H9 (cell line): ENCODE results near the gene PSME1. TPM values are rescaled to one million over a fixed set of nuclear protein-coding genes. Genes with fewer than 3 reads are reported as not detected.

Source experiments
- DNase-seq: peaks from one replicate; pipeline ENCODE4 v3.0.0-alpha.2; 2017
- H2AFZ ChIP-seq: one replicate; pipeline ENCODE4 v1.6.1; 2013; ENCODE audit warnings: mild to moderate bottlenecking, low read length, control low read depth, moderate library complexity
- H2AK5ac ChIP-seq: 2 replicates; pipeline ENCODE4 v1.6.1; 2013; ENCODE audit warnings: low read length, control low read depth, mixed read lengths; ENCODE audit not compliant: insufficient read length
- H2BK120ac ChIP-seq: one replicate; pipeline ENCODE4 v1.6.1; 2013; ENCODE audit warnings: low read depth, mild to moderate bottlenecking, low read length, control low read depth, inconsistent platforms; ENCODE audit not compliant: poor library complexity, severe bottlenecking
- H2BK12ac ChIP-seq: 2 replicates; pipeline ENCODE4 v1.6.1; 2013; ENCODE audit warnings: low read length, control low read depth, mixed read lengths, low read depth; ENCODE audit not compliant: insufficient read length
- H2BK15ac ChIP-seq: 2 replicates; pipeline ENCODE4 v1.6.1; 2013; ENCODE audit warnings: low read depth, low read length, control low read depth
- H2BK20ac ChIP-seq: one replicate; pipeline ENCODE4 v1.6.1; 2013; ENCODE audit warnings: low read depth, mild to moderate bottlenecking, low read length, control low read depth, inconsistent platforms; ENCODE audit not compliant: poor library complexity, severe bottlenecking
- H2BK5ac ChIP-seq: 2 replicates; pipeline ENCODE4 v1.6.1; 2013; ENCODE audit warnings: low read length, control low read depth, mixed read lengths; ENCODE audit not compliant: insufficient read length
- H3K14ac ChIP-seq: 2 replicates; pipeline ENCODE4 v1.6.1; 2013; ENCODE audit warnings: low read length, control low read depth; ENCODE audit not compliant: insufficient read depth
- H3K18ac ChIP-seq: 2 replicates; pipeline ENCODE4 v1.6.1; 2013; ENCODE audit warnings: low read depth, mild to moderate bottlenecking, mixed read lengths, low read length, control low read depth; ENCODE audit not compliant: insufficient read length
- H3K23ac ChIP-seq: 2 replicates; pipeline ENCODE4 v1.6.1; 2013; ENCODE audit warnings: low read length, control low read depth, mixed read lengths, low read depth; ENCODE audit not compliant: insufficient read length
- H3K23me2 ChIP-seq: 2 replicates; pipeline ENCODE4 v1.6.1; 2013; ENCODE audit warnings: low read depth, mild to moderate bottlenecking, mixed read lengths, low read length, control low read depth; ENCODE audit not compliant: insufficient read length, poor library complexity, severe bottlenecking
- H3K27ac ChIP-seq: 2 replicates; pipeline ENCODE4 v1.5.1; 2013; ENCODE audit warnings: low read length, control low read depth, mixed read lengths, low read depth; ENCODE audit not compliant: insufficient read length
- H3K27me3 ChIP-seq: 2 replicates; pipeline ENCODE4 v1.6.1; 2013; ENCODE audit warnings: low read length, control low read depth, inconsistent platforms; ENCODE audit not compliant: insufficient read depth
- H3K4ac ChIP-seq: 2 replicates; pipeline ENCODE4 v1.6.1; 2013; ENCODE audit warnings: low read depth, mild to moderate bottlenecking, control low read depth, inconsistent platforms, low read length, moderate library complexity
- H3K4me1 ChIP-seq: 2 replicates; pipeline ENCODE4 v1.6.1; 2013; ENCODE audit warnings: low read length, control low read depth, inconsistent platforms; ENCODE audit not compliant: insufficient read depth
- H3K4me2 ChIP-seq: 2 replicates; pipeline ENCODE4 v1.6.1; 2013; ENCODE audit warnings: low read length, control low read depth, mixed read lengths; ENCODE audit not compliant: insufficient read length, insufficient read depth
- H3K56ac ChIP-seq: 2 replicates; pipeline ENCODE4 v1.6.1; 2013; ENCODE audit warnings: low read depth, mild to moderate bottlenecking, mixed read lengths, low read length, control low read depth; ENCODE audit not compliant: insufficient read length
- H3K79me1 ChIP-seq: 2 replicates; pipeline ENCODE4 v1.6.1; 2013; ENCODE audit warnings: low read depth, mild to moderate bottlenecking, moderate library complexity, low read length, control low read depth, inconsistent platforms; ENCODE audit not compliant: insufficient read depth, poor library complexity, severe bottlenecking
- H3K79me2 ChIP-seq: 2 replicates; pipeline ENCODE4 v1.6.1; 2013; ENCODE audit warnings: low read length, control low read depth, inconsistent platforms; ENCODE audit not compliant: insufficient read depth
- H3K9ac ChIP-seq: 2 replicates; pipeline ENCODE4 v1.6.1; 2013; ENCODE audit warnings: low read length, control low read depth, mixed read lengths; ENCODE audit not compliant: insufficient read length; ENCODE audit errors: extremely low read depth
- H3K9me3 ChIP-seq: one replicate; pipeline ENCODE4 v1.6.1; 2013; ENCODE audit warnings: low read depth, low read length, inconsistent platforms; ENCODE audit not compliant: control insufficient read depth
- H3T11ph ChIP-seq: one replicate; pipeline ENCODE4 v1.6.1; 2013; ENCODE audit warnings: mild to moderate bottlenecking, low read length, control low read depth, inconsistent platforms
- H4K20me1 ChIP-seq: one replicate; pipeline ENCODE4 v1.6.1; 2013; ENCODE audit not compliant: control insufficient read depth, insufficient read length, insufficient read depth
- H4K5ac ChIP-seq: 2 replicates; pipeline ENCODE4 v1.6.1; 2013; ENCODE audit warnings: low read depth, mild to moderate bottlenecking, mixed read lengths, low read length, control low read depth; ENCODE audit not compliant: insufficient read length
- H4K8ac ChIP-seq: replicated peaks from 2 replicates; pipeline ENCODE4 v1.6.1; 2013; ENCODE audit warnings: low read length, control low read depth, mixed read lengths, low read depth; ENCODE audit not compliant: insufficient read length
- H4K91ac ChIP-seq: 2 replicates; pipeline ENCODE4 v1.6.1; 2013; ENCODE audit warnings: low read depth, mild to moderate bottlenecking, moderate library complexity, mixed read lengths, low read length, control low read depth; ENCODE audit not compliant: insufficient read length
- H3K27ac Mint-ChIP-seq, 3 experiments: 2 replicates in 2 of 3; 3 replicates in 1 of 3; pipeline ENCODE4 v1.8.0; 2020 to 2021; ENCODE audit warnings: mixed read lengths in 3 of 3, mild to moderate bottlenecking in 1 of 3, moderate library complexity in 1 of 3
- H3K27me3 Mint-ChIP-seq: 2 replicates; pipeline ENCODE4 v1.8.0; 2021; ENCODE audit warnings: low read depth, mild to moderate bottlenecking, moderate library complexity, mixed read lengths
- H3K36me3 Mint-ChIP-seq, 3 experiments: 2 replicates in 2 of 3; 3 replicates in 1 of 3; pipeline ENCODE4 v1.8.0; 2020 to 2021; ENCODE audit warnings: low read depth in 3 of 3, mixed read lengths in 3 of 3; ENCODE audit not compliant: insufficient read depth in 1 of 3
- H3K4me1 Mint-ChIP-seq, 2 experiments: 2 replicates each; pipeline ENCODE4 v1.8.0; 2020; ENCODE audit warnings: mixed read lengths in 2 of 2
- H3K4me3 Mint-ChIP-seq, 2 experiments: 2 replicates in 1 of 2; 3 replicates in 1 of 2; pipeline ENCODE4 v1.8.0; 2020 to 2021; ENCODE audit warnings: mild to moderate bottlenecking in 2 of 2, mixed read lengths in 2 of 2, moderate library complexity in 1 of 2
- H3K9me3 Mint-ChIP-seq, 2 experiments: 2 replicates in 1 of 2; 3 replicates in 1 of 2; pipeline ENCODE4 v1.8.0; 2020; ENCODE audit warnings: mild to moderate bottlenecking in 2 of 2, mixed read lengths in 2 of 2, moderate library complexity in 1 of 2
- WGBS: extraction: QIAGEN DNeasy Blood & Tissue Kit; methylation state at CpG from one replicate; pipeline ENCODE4 v1.1.7; 2013; ENCODE audit warnings: missing lambda C conversion rate, low lambda C conversion rate, mixed read lengths; ENCODE audit not compliant: insufficient read length; ENCODE audit errors: extremely low coverage; 5-methylcytosine and 5-hydroxymethylcytosine counted together
- total RNA-seq: library from RNA; stranded (reverse); gene quantifications from 2 replicates; pipeline ENCODE4 v1.2.1, GENCODE V29; 2021
- TF ChIP-seq, protein P1 (sequence below): fragments of 200-600 bp; sonication (generic); conservative IDR thresholded peaks from 3 replicates; pipeline ENCODE4 v1.8.0; 2021; ENCODE audit warnings: antibody characterized with exemption, mild to moderate bottlenecking

Gene PSME1
- total RNA-seq, 1 experiment from 2014 or later: 109 TPM

DNA sequence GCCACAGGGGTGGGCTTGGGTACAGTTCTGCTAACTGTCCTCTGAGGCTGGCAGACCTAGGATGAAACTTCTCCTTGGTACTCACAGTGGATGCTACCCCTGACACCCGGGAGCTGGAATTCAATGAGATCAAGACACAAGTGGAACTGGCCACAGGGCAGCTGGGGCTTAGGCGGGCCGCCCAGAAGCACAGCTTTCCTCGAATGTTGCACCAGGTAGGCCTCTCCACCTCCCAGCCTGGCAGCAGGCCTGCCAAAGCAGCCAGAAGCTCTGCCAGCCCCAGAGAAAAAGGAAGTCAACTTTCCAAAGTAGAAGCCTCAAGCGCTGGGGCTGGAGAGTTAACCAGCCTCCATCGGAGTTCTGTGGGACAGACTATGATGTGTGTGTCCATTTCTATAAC lies 18.8 kb upstream of the PSME1 start:
- Histone ChIP-seq H3K4ac (no peak overlapping the region), H3K4me1 (no peaks in the 10 kb centered on the region), H3K9ac (no peak overlapping the region), H3K27me3 (no peaks in the 10 kb centered on the region), H3K18ac (no peak overlapping the region), H4K5ac (no peak overlapping the region), H2AFZ (no peak overlapping the region), H2BK15ac (no peak overlapping the region), H3T11ph (no peak overlapping the region), H3K4me2 (no peak overlapping the region), H3K79me2 (no peaks in the 10 kb centered on the region), H3K23ac (no peak overlapping the region), H4K8ac (no peak overlapping the region), H4K91ac (no peak overlapping the region), H3K9me3 (no peaks in the 10 kb centered on the region), H4K20me1 (no peaks in the 10 kb centered on the region), H2BK5ac (no peak overlapping the region), H3K23me2 (peaks cover 13% of the 10 kb centered on the region), H2BK120ac (no peak overlapping the region), H2BK20ac (no peak overlapping the region), H2BK12ac (no peak overlapping the region), H3K27ac (no peak overlapping the region), H3K14ac (no peak overlapping the region), H2AK5ac (no peak overlapping the region), H3K79me1 (no peaks in the 10 kb centered on the region), H3K56ac (no peak overlapping the region)
- Mint-ChIP-seq H3K27me3 (peaks cover 3% of the 10 kb centered on the region; the same call in 1 of the 2 replicates), H3K27ac (no peak overlapping the region), H3K9me3 (no peaks in the 10 kb centered on the region; a peak in 1 of 5 replicates), H3K4me1 (peaks cover 12 to 15% of the 10 kb centered on the region in 2 experiments), H3K4me3 (no peak overlapping the region), H3K36me3 (peaks cover 21 to 57% (median 52%) of the 10 kb centered on the region in 3 experiments; a peak in 6 of 7 replicates)
- no CpG with 5 or more reads among the region's 6 CpGs for WGBS
- DNase-seq: no peak
- TF ChIP-seq, protein P1, sequence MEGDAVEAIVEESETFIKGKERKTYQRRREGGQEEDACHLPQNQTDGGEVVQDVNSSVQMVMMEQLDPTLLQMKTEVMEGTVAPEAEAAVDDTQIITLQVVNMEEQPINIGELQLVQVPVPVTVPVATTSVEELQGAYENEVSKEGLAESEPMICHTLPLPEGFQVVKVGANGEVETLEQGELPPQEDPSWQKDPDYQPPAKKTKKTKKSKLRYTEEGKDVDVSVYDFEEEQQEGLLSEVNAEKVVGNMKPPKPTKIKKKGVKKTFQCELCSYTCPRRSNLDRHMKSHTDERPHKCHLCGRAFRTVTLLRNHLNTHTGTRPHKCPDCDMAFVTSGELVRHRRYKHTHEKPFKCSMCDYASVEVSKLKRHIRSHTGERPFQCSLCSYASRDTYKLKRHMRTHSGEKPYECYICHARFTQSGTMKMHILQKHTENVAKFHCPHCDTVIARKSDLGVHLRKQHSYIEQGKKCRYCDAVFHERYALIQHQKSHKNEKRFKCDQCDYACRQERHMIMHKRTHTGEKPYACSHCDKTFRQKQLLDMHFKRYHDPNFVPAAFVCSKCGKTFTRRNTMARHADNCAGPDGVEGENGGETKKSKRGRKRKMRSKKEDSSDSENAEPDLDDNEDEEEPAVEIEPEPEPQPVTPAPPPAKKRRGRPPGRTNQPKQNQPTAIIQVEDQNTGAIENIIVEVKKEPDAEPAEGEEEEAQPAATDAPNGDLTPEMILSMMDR: no peak
